Measurements from ENCODE around the gene PNKD. TPM values are rescaled to one million over a fixed set of nuclear protein-coding genes. Genes with fewer than 3 reads are reported as not detected.

PNKD gene
- total and polyA plus RNA-seq, 7 donors: 31.5 to 86.9 (median 54.5) TPM

GRCh38 chr2:218230882-218231281, 39.4 kb upstream of the PNKD start:
- Histone ChIP-seq H3K36me3 (ENCODE audit: insufficient read depth in 1 of 2, low read depth in 1 of 2) (peaks cover 26 to 100% of the 10 kb centered on the region in 2 donors), H3K27ac (no peak overlapping the region), H3K4me3 (no peak overlapping the region), H3K27me3 (ENCODE audit: insufficient read depth in 3 of 3, low read length in 2 of 3) (no peaks in the 10 kb centered on the region), H3K9me3 (no peaks in the 10 kb centered on the region), H3K4me1 (peaks cover 23% of the 10 kb centered on the region)
- TF ChIP-seq, protein P1, sequence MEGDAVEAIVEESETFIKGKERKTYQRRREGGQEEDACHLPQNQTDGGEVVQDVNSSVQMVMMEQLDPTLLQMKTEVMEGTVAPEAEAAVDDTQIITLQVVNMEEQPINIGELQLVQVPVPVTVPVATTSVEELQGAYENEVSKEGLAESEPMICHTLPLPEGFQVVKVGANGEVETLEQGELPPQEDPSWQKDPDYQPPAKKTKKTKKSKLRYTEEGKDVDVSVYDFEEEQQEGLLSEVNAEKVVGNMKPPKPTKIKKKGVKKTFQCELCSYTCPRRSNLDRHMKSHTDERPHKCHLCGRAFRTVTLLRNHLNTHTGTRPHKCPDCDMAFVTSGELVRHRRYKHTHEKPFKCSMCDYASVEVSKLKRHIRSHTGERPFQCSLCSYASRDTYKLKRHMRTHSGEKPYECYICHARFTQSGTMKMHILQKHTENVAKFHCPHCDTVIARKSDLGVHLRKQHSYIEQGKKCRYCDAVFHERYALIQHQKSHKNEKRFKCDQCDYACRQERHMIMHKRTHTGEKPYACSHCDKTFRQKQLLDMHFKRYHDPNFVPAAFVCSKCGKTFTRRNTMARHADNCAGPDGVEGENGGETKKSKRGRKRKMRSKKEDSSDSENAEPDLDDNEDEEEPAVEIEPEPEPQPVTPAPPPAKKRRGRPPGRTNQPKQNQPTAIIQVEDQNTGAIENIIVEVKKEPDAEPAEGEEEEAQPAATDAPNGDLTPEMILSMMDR (IDR thresholded peaks at IDR 0.05): no peak
- DNase-seq (no peak), ATAC-seq (no peak)
- 4 to 18% (median 5%) methylated on average over 1 of the region's 1 CpG for WGBS, 3 donors
- intact Hi-C loops (cut with DNase I): no loop called here

- Histone ChIP-seq H3K9me3 (no peaks in the 10 kb centered on the region), H3K4me1 (peaks cover 21% of the 10 kb centered on the region), H3K36me3 (ENCODE audit: insufficient read depth in 1 of 2, low read depth in 1 of 2) (peaks cover 28 to 100% of the 10 kb centered on the region in 2 donors), H3K27me3 (ENCODE audit: insufficient read depth in 3 of 3, low read length in 2 of 3) (no peaks in the 10 kb centered on the region), H3K27ac (no peak overlapping the region), H3K4me3 (no peak overlapping the region)
- TF ChIP-seq, protein P1 (IDR thresholded peaks at IDR 0.05): no peak
- no peak for ATAC-seq
- 88 to 96% (median 92%) methylated on average over 4 of the region's 4 CpGs for WGBS, 3 donors
- intact Hi-C loops (cut with DNase I): no loop called here
- no peak for DNase-seq
These were observed 36.8 kb upstream of the PNKD start for GRCh38 chr2:218233543-218233942.

DNA sequence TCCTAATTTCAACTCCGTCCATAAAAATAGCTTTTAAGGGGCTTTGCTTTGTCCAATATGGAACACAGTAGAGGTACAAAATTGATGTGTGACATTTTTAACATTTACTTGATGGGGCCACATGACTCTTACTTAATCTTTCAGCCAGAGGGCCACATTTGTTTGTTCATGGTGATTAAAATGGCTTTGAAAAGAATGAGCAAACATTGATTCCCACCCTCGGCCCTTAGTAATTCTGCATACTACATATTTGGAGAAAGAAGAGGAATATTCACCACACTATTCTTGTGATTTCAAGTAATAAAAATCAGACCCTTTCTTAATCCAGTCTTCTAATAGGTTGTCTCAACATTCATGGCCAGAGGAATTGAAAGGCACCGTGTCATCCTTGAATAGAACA, 35.8 kb upstream of the PNKD start:
- 39 to 55% (median 48%) methylated on average over 3 of the region's 3 CpGs for WGBS, 3 donors
- H3K4me3 ChIP-seq: no peak overlapping the region
- H3K36me3 ChIP-seq (ENCODE audit: insufficient read depth in 1 of 2, low read depth in 1 of 2): peaks cover 36 to 100% of the 10 kb centered on the region in 2 donors
- no peak overlapping the region for H3K27ac ChIP-seq
- ATAC-seq: no peak
- no peaks in the 10 kb centered on the region for H3K27me3 ChIP-seq (ENCODE audit: insufficient read depth in 3 of 3, low read length in 2 of 3)
- TF ChIP-seq, protein P1 (IDR thresholded peaks at IDR 0.05): no peak
- H3K9me3 ChIP-seq: no peaks in the 10 kb centered on the region
- intact Hi-C loops (cut with DNase I): no loop called here
- no peak for DNase-seq
- H3K4me1 ChIP-seq: peaks cover 11% of the 10 kb centered on the region

DNA sequence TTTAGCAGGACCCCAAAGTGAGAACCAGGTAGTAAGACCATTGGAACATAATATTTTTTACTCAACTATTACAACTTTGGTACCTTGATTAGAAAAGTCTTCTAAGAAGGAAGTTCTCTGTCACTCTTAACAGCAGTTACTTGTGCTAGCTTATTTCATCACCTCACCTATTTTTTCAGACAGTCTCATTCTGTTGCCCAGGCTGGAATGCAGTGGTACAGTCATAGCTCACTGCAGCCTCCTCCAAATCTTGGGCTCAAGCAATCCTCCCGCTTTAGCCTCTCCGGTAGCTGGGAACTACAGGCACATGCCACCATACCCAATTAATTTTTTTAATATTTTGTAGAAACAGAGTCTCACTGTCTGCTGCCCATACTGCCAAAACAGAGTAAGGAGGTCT, 35.3 kb upstream of the PNKD start:
- ATAC-seq (no peak), DNase-seq (no peak)
- H3K27me3 ChIP-seq (ENCODE audit: insufficient read depth in 3 of 3, low read length in 2 of 3): no peaks in the 10 kb centered on the region
- intact Hi-C loops (cut with DNase I): no loop called here
- H3K4me1 ChIP-seq: peaks cover 9% of the 10 kb centered on the region
- no peak overlapping the region for H3K4me3 ChIP-seq
- peaks cover 33 to 100% of the 10 kb centered on the region in 2 donors for H3K36me3 ChIP-seq (ENCODE audit: insufficient read depth in 1 of 2, low read depth in 1 of 2)
- 95 to 98% (median 98%) methylated on average over 2 of the region's 2 CpGs for WGBS, 3 donors
- TF ChIP-seq, protein P1 (IDR thresholded peaks at IDR 0.05): no peak
- H3K9me3 ChIP-seq: no peaks in the 10 kb centered on the region
- no peak overlapping the region for H3K27ac ChIP-seq

DNA sequence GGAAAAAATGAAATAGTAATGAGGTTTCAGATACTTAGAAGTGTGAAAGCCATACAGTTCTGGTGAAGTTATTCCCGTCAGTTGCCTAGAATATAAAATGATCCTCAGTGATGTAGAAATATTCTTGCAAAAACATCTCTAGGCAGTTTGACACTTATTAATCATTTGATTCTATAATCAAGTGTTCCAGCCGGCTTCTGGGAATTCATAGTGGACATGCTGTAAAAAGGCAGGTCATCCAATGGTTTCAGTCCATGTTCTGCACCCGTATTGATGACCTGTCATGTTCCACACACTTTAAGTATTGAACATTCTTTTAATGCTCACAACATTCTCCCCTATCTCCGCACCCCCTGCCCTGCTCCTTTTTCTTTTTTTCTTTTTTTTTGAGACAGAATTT, 33.5 kb upstream of the PNKD start:
- Histone ChIP-seq H3K27ac (no peak overlapping the region), H3K36me3 (ENCODE audit: insufficient read depth in 1 of 2, low read depth in 1 of 2) (peaks cover 23 to 100% of the 10 kb centered on the region in 2 donors), H3K9me3 (no peaks in the 10 kb centered on the region), H3K27me3 (ENCODE audit: insufficient read depth in 3 of 3, low read length in 2 of 3) (no peaks in the 10 kb centered on the region), H3K4me1 (no peaks in the 10 kb centered on the region), H3K4me3 (no peak overlapping the region)
- TF ChIP-seq, protein P1 (IDR thresholded peaks at IDR 0.05): no peak
- DNase-seq (no peak), ATAC-seq (no peak)
- 89 to 91% (median 91%) methylated on average over 4 of the region's 4 CpGs for WGBS, 3 donors
- intact Hi-C loops (cut with DNase I): no loop called here

All from psoas muscle (tissue), 8 donors.